Putamen (tissue), 1 donor: ENCODE results near the gene TSPEAR.
"Not testable (repeated sequence)": the region's sequence is repeated elsewhere in the genome, so short reads cannot be mapped to it uniquely, and the experiment has no call there.

Experiments used
- DNase-seq: peaks from one replicate; pipeline ENCODE4 v3.0.0-alpha.2; 2016; ENCODE audit warnings: low spot score

The TSPEAR gene

GRCh38 chr21:44568667-44569556 is 142.5 kb downstream of the TSPEAR start:
- no peak for DNase-seq

- DNase-seq = no peak
These were observed 143.1 kb downstream of the TSPEAR start for GRCh38 chr21:44568261-44568660.

- no peak for DNase-seq
These were observed 143.7 kb downstream of the TSPEAR start for GRCh38 chr21:44567481-44568171.

GRCh38 chr21:44566403-44566802 is 145.0 kb downstream of the TSPEAR start:
- DNase-seq = no peak

- DNase-seq = no peak
These were observed 146.3 kb downstream of the TSPEAR start for GRCh38 chr21:44564886-44565598.

GRCh38 chr21:44564099-44564498 is 147.3 kb downstream of the TSPEAR start:
- DNase-seq = no peak

GRCh38 chr21:44558695-44559094 is 152.7 kb downstream of the TSPEAR start, which contains the start of gene KRTAP10-3:
KRTAP10-3 (minus strand) TSS chr21:44558795; CDS start chr21:44558715, 80 bp downstream.
- no peak for DNase-seq

GRCh38 chr21:44558329-44558675 is 153.1 kb downstream of the TSPEAR start:
- DNase-seq = not testable (repeated sequence)

- DNase-seq = no peak
These were observed 153.7 kb downstream of the TSPEAR start for GRCh38 chr21:44557491-44558328.

- DNase-seq = no peak
These were observed 154.5 kb downstream of the TSPEAR start for GRCh38 chr21:44556879-44557278.

GRCh38 chr21:44555200-44555875 is 156.0 kb downstream of the TSPEAR start:
- no peak for DNase-seq

GRCh38 chr21:44552681-44553080 is 158.7 kb downstream of the TSPEAR start:
- DNase-seq = no peak

GRCh38 chr21:44552136-44552535 is 159.2 kb downstream of the TSPEAR start:
- DNase-seq = no peak

GRCh38 chr21:44551340-44551961 is 159.9 kb downstream of the TSPEAR start, which contains the start of gene KRTAP10-2:
KRTAP10-2 (minus strand) TSS chr21:44551505; CDS start chr21:44551458, 47 bp downstream.
- no peak for DNase-seq

- no peak for DNase-seq
These were observed 160.6 kb downstream of the TSPEAR start for GRCh38 chr21:44550807-44551206.

GRCh38 chr21:44550285-44550684 is 161.1 kb downstream of the TSPEAR start:
- DNase-seq = not testable (repeated sequence)

GRCh38 chr21:44549525-44550211 is 161.7 kb downstream of the TSPEAR start:
- no peak for DNase-seq

- no peak for DNase-seq
These were observed 162.4 kb downstream of the TSPEAR start for GRCh38 chr21:44548922-44549321.

GRCh38 chr21:44548381-44548780 is 163.0 kb downstream of the TSPEAR start:
- DNase-seq = no peak
